HG02642 (cell line): Measurements from ENCODE around the gene NEK6.

Experiments
- ATAC-seq: cut with Tn5 transposase; IDR thresholded peaks from one replicate; pipeline ENCODE4 v1.9.1; 2021; ENCODE audit warnings: mild to moderate bottlenecking; ENCODE audit not compliant: unreplicated experiment, poor library complexity

NEK6 gene

DNA sequence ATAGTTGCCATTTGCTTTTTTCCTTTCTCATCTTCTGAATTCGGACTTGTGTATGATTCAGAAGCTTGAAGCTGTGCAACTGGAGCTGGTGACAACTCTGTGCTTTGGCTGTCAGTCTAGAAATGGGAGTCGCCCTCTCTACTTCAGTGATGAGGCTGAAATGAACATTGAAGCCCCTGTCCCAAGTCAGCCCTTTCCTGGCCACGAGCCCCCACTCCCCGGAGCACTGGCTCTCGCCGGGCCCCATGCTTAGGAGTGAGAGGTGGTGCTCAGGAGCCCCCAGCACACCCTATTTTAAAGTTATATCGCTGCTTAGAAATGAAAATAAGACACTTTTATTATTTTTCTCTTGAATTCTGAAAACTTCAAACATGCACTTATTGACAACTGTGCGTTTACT is 91.5 kb downstream of the NEK6 start:
- no peak for ATAC-seq

GRCh38 chr9:124349675-124350493 is 92.1 kb downstream of the NEK6 start:
- ATAC-seq, result no peak

DNA sequence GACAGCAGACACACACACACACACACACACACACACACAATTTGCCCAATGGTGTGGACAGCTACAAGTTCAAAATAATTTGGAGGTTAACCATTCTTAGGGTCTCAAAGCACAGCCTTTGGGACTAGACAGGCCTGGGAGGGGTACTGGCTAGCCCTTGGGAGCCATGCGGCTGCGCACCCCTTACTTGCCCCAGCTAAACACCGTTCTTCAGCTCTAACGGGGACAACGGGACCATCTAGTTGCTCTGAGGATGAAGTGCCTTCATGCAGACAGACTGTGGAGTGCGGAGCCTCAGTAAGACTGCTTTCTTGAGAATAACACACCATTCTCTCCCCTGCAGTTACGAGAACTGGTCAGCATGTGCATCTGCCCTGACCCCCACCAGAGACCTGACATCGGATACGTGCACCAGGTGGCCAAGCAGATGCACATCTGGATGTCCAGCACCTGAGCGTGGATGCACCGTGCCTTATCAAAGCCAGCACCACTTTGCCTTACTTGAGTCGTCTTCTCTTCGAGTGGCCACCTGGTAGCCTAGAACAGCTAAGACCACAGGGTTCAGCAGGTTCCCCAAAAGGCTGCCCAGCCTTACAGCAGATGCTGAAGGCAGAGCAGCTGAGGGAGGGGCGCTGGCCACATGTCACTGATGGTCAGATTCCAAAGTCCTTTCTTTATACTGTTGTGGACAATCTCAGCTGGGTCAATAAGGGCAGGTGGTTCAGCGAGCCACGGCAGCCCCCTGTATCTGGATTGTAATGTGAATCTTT is 92.9 kb downstream of the NEK6 start:
- no peak for ATAC-seq

DNA sequence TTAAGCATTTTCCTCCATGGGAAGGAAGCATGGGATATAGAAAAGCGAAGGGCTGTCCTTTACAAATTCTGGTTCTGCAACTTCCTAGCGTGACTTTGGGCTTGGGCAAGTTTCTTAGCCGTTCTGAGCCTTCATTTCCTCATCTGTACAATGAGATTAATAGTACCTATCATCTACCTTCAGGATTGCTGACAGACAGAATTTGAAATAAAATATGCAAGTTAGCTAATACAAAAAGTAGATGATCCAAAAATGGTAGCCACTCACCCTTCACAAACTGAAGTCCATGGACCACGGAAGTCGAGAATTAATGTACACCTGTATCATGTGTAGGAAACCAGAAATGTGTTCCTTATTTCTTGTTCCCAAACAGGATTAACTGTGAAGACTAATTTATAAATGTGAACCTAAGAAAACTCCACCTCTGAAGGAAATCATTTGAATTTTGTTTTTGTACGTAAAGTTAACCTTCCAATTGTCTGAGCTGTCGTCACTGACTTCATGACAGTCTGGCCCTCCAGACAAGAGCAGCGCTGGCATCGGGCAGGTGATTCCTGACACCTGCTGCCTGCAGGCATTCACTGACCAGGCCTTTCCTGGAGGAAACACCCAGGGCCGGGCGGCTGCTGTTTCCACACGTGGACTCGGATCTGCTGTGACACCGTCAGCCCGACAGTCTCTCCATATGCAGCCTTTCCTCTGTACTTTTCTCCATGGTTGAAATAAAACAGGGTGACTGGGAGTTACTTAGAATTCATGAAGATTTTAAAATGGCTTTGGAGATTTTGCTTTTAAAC is 94.1 kb downstream of the NEK6 start:
- ATAC-seq, result no peak

DNA sequence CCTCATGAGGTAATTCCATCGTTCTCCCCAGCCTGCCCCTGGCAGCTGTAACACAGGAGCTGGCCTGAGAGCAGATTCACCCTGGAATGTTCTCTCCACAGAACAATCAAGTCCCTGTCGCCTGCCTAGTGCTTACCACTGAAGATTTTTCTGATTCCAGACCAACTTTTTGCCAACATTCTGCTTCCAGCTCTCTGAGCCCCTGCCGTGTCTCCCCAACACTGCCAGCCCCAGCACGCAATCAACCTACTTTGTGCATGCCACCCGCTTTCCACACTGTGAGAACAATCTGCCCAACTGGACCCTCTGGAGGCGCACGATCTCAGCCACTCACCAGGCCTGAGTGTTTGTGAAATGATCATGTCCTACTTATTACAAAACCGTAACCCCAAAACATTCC is 94.9 kb downstream of the NEK6 start:
- no peak for ATAC-seq

- no peak for ATAC-seq
These were observed 95.5 kb downstream of the NEK6 start for GRCh38 chr9:124353166-124353768.

GRCh38 chr9:124353811-124354274 is 96.1 kb downstream of the NEK6 start:
- no peak for ATAC-seq

DNA sequence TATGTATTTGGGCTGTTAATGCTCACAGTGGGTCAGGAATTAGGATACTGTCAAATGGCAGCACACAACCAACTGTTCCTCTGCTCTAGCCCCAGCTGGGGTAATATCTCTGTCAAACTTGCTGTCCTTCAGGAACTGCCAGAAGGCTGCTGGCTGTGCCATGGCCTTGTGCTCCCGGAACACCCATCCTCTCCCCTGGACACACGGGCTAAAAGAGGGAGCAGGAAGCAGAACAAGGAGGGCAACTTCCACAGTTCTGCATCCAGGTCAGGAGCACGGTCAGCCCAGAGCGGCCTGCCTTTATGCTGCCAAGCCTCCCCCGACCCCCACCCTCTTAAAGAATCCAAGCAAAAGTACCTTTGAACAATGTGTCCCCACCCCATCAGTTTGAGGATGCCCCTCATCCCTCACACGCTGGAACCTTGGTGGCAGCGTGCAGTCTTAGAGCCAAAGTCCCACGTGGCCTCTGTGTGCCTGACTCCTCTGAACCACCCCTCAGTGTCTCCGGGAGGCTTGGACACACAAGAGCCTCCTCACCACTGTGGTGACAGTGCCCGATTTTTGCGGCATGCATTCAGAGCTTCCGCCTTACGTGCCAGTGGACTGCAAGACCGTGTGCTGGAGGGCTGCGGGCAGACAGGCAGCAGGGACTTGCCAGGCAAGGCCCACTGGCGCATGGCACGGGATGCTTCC is 96.7 kb downstream of the NEK6 start:
- no peak for ATAC-seq

GRCh38 chr9:124355039-124355940 is 97.5 kb downstream of the NEK6 start:
- ATAC-seq, result no peak

DNA sequence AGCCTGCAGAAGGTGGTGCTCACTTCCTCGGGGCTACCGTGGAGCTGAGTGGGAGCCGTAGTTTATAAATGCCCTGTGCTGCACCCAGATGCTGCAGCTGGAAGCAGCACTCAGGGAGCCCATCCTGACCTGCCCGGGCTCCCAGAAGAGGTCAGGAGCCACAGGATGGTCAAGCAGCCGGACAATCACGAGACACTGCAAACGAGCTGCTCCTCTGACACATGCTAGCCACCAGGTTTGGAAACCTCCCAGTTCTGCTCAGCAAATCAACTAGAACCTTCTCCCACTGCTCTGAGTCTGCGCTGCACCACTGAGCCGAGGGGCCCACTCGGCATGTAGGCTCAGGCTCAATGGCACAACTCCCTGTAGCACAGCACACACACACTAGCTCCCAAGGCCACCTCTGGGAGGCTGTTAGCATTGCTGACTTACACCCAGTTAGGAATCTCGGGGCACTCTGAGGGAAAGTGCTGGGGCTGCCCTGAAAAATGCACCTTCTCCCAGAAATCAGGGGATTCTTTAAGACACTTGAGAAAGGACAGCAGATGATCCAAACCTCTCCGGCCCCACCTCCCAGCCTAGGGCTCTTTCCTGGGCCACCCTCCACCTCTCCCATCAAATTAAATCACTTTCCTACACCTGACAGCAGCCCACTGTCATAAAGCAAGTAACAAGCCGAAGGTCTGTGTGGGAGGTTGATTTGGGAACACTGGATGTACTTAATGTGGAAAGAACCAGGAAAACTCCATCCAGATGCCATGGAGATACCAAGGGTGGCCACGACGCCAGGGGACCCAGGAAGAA is 98.4 kb downstream of the NEK6 start:
- ATAC-seq, result no peak

DNA sequence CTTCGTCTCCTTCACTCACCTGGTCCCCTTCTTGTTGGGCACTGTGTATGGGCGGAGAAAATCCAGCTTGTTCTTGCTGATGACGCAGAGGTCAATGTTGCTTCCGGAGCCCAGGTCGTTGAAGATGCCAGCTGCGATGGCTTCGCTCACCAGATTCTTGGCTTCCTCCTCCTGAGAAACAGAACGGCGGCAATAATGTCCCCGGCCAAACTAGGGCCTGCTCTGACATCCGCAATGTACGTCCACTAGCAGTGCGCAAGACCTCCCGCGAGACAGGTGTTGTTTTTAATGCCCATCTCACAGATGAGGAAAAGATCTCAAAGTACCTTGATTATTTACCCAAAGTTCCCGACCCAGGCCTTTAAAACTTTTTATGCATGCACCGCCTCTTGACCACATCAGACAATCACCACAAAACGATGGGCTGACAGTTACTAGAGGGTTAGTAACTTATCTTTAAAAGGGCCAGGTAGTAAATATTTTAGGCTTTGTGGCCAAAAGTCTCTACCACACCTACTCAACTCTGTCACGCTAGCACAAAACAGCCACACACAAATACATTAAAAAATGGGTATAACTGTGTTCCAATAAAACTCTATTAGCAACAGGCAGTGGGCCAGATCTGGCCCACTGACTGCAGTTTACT is 99.1 kb downstream of the NEK6 start:
- no peak for ATAC-seq

DNA sequence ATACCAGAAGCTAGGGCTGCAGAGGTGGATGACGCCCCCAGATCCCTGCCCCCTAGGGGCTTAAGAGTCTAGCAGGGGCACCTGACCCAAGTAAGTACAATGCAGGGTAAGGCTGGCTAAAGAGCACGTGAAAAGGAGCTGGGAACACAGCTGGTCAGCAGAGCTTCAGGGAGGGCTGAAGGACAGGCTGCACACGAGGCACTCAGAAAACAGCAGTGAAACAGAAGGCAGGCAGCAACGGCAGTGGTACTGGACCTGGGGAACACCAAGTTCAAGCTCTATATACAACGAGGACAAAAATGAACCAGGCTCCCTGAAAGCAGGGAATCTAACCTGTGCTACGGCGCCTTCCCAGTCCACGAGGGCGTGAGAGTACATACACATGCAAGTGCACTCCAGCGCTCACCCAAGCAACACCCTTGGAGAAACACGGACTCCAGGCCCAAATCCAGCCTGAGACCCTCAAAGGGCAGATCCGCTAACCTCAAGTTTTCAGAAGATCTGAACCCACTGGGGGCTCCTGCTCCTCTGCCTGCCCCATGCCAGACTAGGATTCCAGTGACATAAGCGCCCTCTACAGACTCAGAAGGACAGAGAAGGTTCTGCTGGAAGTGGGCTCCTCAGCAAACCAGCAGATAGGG is 100.1 kb downstream of the NEK6 start:
- ATAC-seq, result no peak

DNA sequence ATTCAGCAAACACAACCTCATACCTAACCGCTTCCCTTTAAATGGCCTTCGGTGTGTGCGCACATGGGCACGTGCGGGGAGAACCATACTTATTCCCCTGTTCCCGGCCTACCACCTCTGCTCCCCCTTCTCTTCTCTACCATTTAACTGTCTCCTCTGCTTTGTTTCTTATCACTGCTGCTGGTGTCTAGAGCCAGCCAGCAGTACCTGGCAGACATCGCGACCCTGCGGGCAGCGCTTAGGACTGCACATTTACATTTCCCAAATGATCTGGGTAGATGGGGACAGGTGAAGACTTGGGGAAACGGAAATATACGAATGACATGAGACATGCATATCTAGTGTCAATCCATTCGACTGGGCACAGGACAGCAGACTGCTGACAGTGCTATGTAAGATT is 100.9 kb downstream of the NEK6 start:
- ATAC-seq, result no peak

DNA sequence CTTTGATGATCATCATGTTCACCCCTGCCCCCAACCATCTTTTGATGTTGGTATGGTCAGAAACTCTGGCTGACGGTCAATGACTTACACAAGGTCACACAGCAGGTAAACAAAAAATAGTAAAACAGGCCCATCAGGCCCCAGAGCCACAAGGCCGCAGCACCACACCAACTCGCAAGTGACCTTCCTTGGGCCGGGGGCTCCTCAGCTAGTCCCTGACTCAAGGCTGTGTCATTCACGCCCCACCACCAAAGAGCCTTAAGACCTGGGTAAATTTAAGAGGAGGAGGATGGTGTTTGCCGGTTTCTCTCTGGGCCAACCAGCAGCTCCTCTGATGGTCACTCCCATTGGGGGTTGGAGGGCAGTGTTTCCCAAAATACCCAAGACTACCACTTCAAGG is 101.7 kb downstream of the NEK6 start:
- no peak for ATAC-seq

DNA sequence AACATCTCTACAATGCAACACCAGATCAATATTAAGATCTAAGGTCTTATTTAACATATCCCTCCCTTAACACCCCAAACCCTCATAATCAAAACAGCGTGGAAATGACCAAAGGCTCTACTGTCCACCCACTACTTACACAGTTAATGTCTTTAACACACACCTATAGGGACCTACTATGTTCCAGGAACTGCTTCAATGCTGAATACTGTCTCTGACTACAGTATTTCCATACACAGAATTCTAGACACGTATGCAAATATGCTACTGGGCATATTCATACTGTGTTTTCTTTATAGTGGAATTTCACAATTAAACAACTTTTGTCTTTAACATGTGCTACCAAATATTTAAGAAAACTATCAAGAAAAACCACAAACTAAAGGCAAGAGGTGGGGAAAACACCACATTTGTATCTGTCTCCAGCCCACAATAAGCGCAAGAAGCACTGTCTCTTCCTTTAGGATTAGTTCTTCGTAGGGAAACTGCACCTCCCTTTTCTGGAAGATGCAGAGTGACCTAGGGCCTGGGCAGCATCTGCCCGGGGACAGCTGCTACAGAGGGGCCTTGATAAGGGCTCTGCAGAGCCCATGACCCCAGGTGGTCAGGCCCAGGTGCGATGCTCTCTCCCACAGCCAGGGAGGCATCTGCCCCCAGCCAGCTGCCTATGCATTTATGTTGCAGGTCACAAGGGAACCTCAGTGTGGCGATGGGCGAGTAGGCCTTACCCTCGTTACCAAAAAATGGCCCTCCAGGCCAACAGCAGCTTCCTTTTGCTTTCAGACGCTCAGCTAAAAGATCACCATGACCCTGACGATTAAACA is 102.3 kb downstream of the NEK6 start:
- no peak for ATAC-seq

- no peak for ATAC-seq
These were observed 103.4 kb downstream of the NEK6 start for GRCh38 chr9:124361128-124361527.
